Activated CD8-positive, alpha-beta memory T cell treated with anti-CD3 and anti-CD28 coated beads, Interleukin-2, amount 10 ng/mL, durations not matched to agents 7 days and 5 days (primary cell): Measurements from ENCODE around the gene CCDC83. TPM values are rescaled to one million over a fixed set of nuclear protein-coding genes. Genes with fewer than 3 reads are reported as not detected.

Source experiments
- ATAC-seq: fragments of 150-1000 bp; cut with Tn5 transposase; one replicate; pipeline ENCODE4 v1.10.0; 2021; ENCODE audit warnings: moderate library complexity
- CTCF ChIA-PET: fragments of 350-600 bp; sonication (Branson Sonifier 250); formaldehyde crosslinking; loops from one replicate; lab custom pipeline; 2021; ENCODE audit warnings: antibody characterized with exemption; lab: Charles Lee
- DNase-seq: peaks from one replicate; pipeline ENCODE4 v3.0.0-alpha.2; 2020
- H3K27ac Mint-ChIP-seq: one replicate; pipeline ENCODE4 v1.8.0; 2021; ENCODE audit warnings: mild to moderate bottlenecking, mixed read lengths
- H3K27me3 Mint-ChIP-seq: one replicate; pipeline ENCODE4 v1.8.0; 2021; ENCODE audit warnings: mixed read lengths
- H3K36me3 Mint-ChIP-seq: one replicate; pipeline ENCODE4 v1.8.0; 2021; ENCODE audit warnings: mild to moderate bottlenecking, mixed read lengths
- H3K4me1 Mint-ChIP-seq: one replicate; pipeline ENCODE4 v1.8.0; 2021; ENCODE audit warnings: mixed read lengths
- H3K4me3 Mint-ChIP-seq: one replicate; pipeline ENCODE4 v1.8.0; 2021; ENCODE audit warnings: mild to moderate bottlenecking, moderate library complexity, mixed read lengths
- H3K9me3 Mint-ChIP-seq: one replicate; pipeline ENCODE4 v1.8.0; 2022; ENCODE audit warnings: low read depth, mixed read lengths
- total RNA-seq, 2 experiments: library from RNA; stranded (reverse); gene quantifications; one replicate each; pipeline ENCODE4 v1.2.3, GENCODE V29; 2021

Gene CCDC83
- total RNA-seq, 2 experiments from 2014 or later: not detected

- no peak overlapping the region for H3K27ac Mint-ChIP-seq
- H3K4me1 Mint-ChIP-seq: peaks cover 16% of the 10 kb centered on the region
- H3K27me3 Mint-ChIP-seq: no peaks in the 10 kb centered on the region
- ATAC-seq (no peak), DNase-seq (no peak)
- peaks cover 60% of the 10 kb centered on the region for H3K36me3 Mint-ChIP-seq
- CTCF ChIA-PET: no interaction called here
- H3K4me3 Mint-ChIP-seq: no peak overlapping the region
- H3K9me3 Mint-ChIP-seq: peaks cover 9% of the 10 kb centered on the region
Measured at GRCh38 chr11:85953491-85954143, 98.4 kb downstream of the CCDC83 start.

DNA sequence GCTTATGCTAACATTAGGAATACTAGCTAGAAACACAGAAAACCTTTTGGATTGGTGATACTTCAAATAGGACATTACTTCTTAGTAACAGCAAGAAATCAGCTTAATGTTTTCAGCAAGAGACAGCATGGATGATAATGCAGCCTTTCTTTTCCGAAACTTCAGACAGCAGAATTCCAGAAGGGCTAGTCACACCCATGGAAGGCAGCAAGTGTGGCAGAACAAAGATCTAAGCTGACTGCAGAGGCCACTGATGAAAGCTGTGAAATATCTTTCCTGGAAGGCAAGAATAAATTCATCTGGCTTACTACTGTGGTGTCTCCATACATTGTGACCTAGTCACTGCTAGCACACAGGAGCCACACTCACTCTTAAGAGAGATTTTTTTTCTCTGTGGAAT is 100.3 kb downstream of the CCDC83 start:
- Mint-ChIP-seq H3K9me3 (peaks cover 9% of the 10 kb centered on the region), H3K4me1 (peaks cover 7% of the 10 kb centered on the region), H3K27me3 (no peaks in the 10 kb centered on the region), H3K4me3 (no peak overlapping the region), H3K36me3 (peaks cover 75% of the 10 kb centered on the region), H3K27ac (no peak overlapping the region)
- CTCF ChIA-PET: interaction anchor here (1.1 to 1.3 kb wide), 2 partner anchors 11 to 101 kb away, joined by 3 to 4 read pairs; partner anchors contain the start of gene CCDC83
- no peak for DNase-seq
- ATAC-seq: no peak

DNA sequence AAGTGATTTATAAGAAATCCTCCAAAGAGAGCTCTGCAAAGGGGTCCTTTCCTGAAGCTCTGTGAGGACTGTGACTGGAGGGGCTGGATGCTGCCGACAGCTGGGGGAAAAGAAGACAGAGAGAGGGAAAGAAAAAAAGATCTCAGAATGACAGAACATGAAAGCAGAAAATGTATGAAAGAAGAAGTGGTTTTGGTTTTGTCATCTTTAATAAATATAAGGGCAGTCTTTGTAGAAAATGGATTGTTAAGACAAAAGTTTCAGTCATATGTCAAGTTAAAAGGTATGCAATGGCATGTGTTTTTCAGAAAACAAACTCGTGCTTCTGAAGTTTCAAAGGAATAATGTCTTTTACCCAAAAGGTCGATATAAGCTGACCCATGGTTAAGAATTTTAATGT is 105.5 kb downstream of the CCDC83 start:
- CTCF ChIA-PET: interaction anchor here (1.2 kb wide), 1 partner anchor 11 kb away, joined by 3 read pairs; no protein-coding TSS in a partner anchor
- peaks cover 17% of the 10 kb centered on the region for H3K4me1 Mint-ChIP-seq
- ATAC-seq: no peak
- no peak overlapping the region for H3K27ac Mint-ChIP-seq
- no peaks in the 10 kb centered on the region for H3K9me3 Mint-ChIP-seq
- no peak for DNase-seq
- H3K36me3 Mint-ChIP-seq: peaks cover 82% of the 10 kb centered on the region
- H3K27me3 Mint-ChIP-seq: no peaks in the 10 kb centered on the region
- H3K4me3 Mint-ChIP-seq: no peak overlapping the region

GRCh38 chr11:85961130-85961529 is 105.9 kb downstream of the CCDC83 start:
- DNase-seq (no peak), ATAC-seq (no peak)
- Mint-ChIP-seq H3K4me1 (peaks cover 17% of the 10 kb centered on the region), H3K9me3 (no peaks in the 10 kb centered on the region), H3K27ac (peak overlapping the region; percentile 15), H3K36me3 (peaks cover 81% of the 10 kb centered on the region), H3K4me3 (no peak overlapping the region), H3K27me3 (no peaks in the 10 kb centered on the region)
- CTCF ChIA-PET: interaction anchor here (1.0 to 1.2 kb wide), 3 partner anchors 9 to 25 kb away, joined by 3 read pairs; no protein-coding TSS in a partner anchor

DNA sequence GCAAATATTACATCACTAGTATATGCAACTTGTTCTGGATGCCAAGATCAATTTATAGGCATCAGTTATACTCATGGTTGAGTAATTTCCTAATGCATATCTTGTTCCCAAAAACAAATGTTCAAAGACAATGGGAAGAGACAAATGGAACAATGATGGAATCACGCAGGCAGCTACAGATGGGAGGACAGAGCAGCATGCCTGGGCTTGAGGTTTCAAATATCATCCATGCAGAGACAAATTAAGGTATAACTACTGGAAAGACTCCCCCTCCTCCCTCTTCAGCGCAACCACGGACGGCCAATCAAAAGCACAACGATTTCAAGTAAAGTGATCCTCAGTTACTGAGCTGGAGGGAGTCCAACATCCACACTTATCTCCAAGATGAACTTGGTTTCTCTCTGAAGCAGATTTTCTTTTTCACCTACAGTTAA is 106.8 kb downstream of the CCDC83 start:
- DNase-seq (no peak), ATAC-seq (no peak)
- H3K27ac Mint-ChIP-seq: no peak overlapping the region
- H3K4me1 Mint-ChIP-seq: peaks cover 17% of the 10 kb centered on the region
- CTCF ChIA-PET: interaction anchor here (1.0 to 1.9 kb wide), 6 partner anchors 8 to 232 kb away, joined by 3 to 5 read pairs (median 3); no protein-coding TSS in a partner anchor
- no peaks in the 10 kb centered on the region for H3K9me3 Mint-ChIP-seq
- H3K27me3 Mint-ChIP-seq: no peaks in the 10 kb centered on the region
- no peak overlapping the region for H3K4me3 Mint-ChIP-seq
- peaks cover 79% of the 10 kb centered on the region for H3K36me3 Mint-ChIP-seq

DNA sequence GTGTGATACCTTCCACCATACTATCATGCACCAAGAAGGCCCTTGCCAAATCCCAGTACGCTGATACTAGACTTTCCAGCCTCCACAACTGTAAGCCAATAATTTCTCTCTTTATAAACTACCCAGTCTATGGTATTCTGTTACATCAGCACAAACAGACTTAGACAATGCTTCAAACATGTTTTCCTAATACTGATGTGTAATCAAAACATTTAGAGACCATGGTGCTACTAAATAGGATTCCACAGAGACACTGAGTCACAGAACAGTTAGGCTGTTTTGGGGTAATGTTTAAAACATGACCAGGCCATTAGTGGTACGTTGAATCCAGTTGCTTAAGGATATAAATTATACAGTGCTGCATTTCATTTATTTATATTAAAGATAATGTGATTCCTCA is 110.0 kb downstream of the CCDC83 start:
- no peak overlapping the region for H3K4me3 Mint-ChIP-seq
- H3K27ac Mint-ChIP-seq: no peak overlapping the region
- ATAC-seq: no peak
- no peaks in the 10 kb centered on the region for H3K27me3 Mint-ChIP-seq
- CTCF ChIA-PET: interaction anchor here (1.7 kb wide), 1 partner anchor 9 kb away, joined by 3 read pairs; no protein-coding TSS in a partner anchor
- peaks cover 75% of the 10 kb centered on the region for H3K36me3 Mint-ChIP-seq
- no peaks in the 10 kb centered on the region for H3K9me3 Mint-ChIP-seq
- no peak for DNase-seq
- peaks cover 36% of the 10 kb centered on the region for H3K4me1 Mint-ChIP-seq

DNA sequence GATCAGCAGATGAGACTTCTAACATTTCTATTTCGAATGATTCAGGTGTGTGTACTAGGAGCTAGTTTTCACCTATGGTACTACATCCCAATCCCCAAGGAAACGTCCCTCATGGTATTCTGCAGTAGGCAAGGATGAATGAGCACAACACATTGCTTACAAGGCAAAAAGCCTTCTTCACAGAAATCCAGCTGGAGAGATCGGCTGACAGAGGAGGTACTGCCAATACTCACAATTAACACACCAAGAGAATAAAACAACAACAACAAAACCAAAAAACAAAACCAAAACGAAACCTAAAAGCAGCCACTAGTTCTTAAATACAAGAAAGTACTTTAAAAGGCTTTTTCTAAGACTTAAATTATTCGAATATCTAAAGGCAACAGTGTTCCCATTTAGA is 112.3 kb downstream of the CCDC83 start:
- no peaks in the 10 kb centered on the region for H3K27me3 Mint-ChIP-seq
- CTCF ChIA-PET: no interaction called here
- H3K4me1 Mint-ChIP-seq: peaks cover 23% of the 10 kb centered on the region
- H3K27ac Mint-ChIP-seq: no peak overlapping the region
- ATAC-seq (no peak), DNase-seq (no peak)
- H3K4me3 Mint-ChIP-seq: no peak overlapping the region
- peaks cover 78% of the 10 kb centered on the region for H3K36me3 Mint-ChIP-seq
- H3K9me3 Mint-ChIP-seq: no peaks in the 10 kb centered on the region

Other genes starting within 250 kb of the CCDC83 start
- gene DLG2, start 228.0 kb upstream of the CCDC83 start, total RNA-seq: 1 to 10 TPM; 1.4 to 2.1 TPM
- 10 to 100 TPM; 49.3 to 63.1 TPM for gene TMEM126B, start 226.8 kb upstream of the CCDC83 start, total RNA-seq
- gene TMEM126A, start 207.4 kb upstream of the CCDC83 start, total RNA-seq: 10 to 100 TPM; 28.4 to 39.0 TPM
- 10 to 100 TPM; 61.0 to 72.3 TPM for gene CREBZF, start 190.3 kb upstream of the CCDC83 start, total RNA-seq
- under 1 TPM; 0.73 to 0.76 TPM for gene CCDC89, start 169.2 kb upstream of the CCDC83 start, total RNA-seq
- 10 to 100 TPM; 73.7 to 78.0 TPM for gene SYTL2, start 44.2 kb upstream of the CCDC83 start, total RNA-seq
- 100 to 1,000 TPM; 123 to 166 TPM for gene PICALM, start 213.7 kb downstream of the CCDC83 start, total RNA-seq